NCI-H774 (cell line): ENCODE results near the gene ZNF598.
A peak's percentile ranks its signal among the peaks of the same experiment; 100 is the strongest.

Experiments used
- DNase-seq: peaks from one replicate; lab custom pipeline; 2025; lab: John Stamatoyannopoulos, UW

ZNF598 gene

DNA sequence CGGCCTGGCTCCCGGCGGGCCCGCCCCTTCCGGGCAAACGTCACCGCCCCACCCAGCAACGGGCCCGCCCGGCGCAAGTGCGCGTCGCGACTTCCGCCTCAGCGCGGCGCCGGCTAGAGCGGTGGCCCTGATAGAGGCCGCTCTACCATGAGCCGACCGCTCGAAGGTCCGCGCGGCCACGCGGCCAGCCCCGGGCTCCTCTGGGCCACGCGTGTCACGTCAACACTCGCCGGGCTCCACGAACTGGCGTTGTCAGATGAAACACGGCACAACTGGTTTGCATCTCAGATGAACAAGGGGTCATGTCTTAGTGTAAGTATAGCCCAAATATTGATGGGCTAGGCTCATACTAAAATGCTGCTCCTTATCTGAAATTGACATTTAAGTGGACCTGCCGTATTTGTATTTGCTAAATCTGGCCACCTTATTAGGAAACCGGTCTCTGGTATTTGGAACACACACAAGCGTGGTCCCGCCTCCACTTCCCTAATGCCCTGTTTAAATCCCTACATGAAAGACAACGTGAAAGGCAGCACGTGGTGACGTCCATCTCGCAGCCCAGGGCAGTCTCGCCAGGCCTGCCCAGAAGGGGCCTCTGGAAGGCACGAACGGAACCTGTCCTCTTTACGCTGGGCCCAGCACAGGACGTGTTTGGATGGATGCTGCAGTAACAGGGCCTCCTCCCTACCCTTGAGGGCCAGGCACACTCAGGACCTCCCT lies at the start of gene ZNF598:
ZNF598 (minus strand) TSS at position 31 of the 720 bp plus-strand sequence.
- peak; percentile 68 for DNase-seq

GRCh38 chr16:2058872-2059271 lies 49.3 kb upstream of the ZNF598 start:
- DNase-seq: no peak

DNA sequence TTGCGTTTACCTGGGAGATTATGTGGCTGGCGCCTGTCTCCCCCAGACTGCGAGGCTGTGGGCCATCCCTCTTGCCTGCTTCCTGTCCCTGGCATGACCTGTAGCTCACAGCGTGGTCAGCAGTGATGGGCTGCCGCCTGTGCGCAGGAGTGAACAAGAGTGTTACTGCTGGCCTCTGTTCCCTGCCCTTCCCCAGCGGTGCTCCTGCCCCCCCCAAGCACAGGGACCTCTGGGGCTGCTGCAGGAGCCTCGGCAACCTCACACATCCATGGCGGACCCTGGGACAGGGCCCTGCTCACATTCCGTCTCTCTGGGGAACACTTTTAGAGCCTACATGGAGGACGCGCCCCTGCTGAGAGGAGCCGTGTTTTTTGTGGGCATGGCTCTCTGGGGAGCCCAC lies 48.8 kb upstream of the ZNF598 start:
- no peak for DNase-seq

DNA sequence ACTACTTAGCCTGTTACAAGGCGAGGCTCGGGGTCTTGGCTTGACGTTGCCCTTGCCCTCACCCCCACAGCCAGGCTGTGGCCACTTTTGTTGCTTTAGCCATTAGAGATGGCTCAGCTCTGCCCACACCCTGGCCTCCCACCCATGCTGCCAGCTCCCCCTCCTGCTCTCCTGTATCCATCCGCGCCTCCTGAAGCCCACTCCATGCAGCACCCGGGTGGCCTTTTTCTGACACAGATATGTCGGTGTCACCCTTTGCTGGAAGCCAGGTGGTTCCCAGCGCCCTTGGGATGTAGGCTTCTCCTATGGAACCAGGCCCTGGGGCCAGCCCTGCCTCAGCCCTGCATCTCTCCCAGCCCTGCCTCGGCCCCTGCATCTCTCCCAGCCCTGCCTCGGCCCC lies 47.8 kb upstream of the ZNF598 start:
- no peak for DNase-seq

DNA sequence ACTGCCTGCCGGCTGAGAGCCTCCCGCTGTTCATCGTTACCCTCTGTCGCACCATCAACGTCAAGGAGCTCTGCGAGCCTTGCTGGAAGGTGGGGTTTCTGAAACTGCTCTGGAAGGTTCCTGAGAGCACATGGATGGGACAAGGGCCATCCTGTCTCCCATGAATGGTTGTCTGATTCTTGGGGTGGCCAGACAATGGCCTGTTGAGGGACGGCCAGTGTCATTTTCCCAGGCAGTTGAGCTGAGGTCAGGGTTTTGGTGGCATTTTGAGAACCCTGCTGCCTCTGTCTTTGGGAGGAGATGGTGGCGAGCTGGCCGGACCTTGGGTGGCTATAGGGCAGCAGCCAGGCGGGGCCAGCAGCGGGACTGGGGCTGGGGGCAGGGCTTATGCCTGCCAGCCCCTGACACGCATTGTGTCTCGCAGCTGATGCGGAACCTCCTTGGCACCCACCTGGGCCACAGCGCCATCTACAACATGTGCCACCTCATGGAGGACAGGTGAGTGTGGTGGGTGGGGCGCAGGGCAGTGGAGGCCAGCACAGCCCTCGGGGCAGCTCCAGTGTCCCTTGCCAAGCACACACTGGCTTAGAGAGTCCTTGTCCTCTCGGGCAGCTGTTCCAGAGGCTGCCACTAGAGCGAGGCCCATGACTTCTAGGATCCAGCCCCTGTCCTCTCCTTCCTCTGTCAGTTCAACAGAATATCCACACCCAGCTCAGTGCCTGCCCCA lies 47.2 kb upstream of the ZNF598 start:
- no peak for DNase-seq

DNA sequence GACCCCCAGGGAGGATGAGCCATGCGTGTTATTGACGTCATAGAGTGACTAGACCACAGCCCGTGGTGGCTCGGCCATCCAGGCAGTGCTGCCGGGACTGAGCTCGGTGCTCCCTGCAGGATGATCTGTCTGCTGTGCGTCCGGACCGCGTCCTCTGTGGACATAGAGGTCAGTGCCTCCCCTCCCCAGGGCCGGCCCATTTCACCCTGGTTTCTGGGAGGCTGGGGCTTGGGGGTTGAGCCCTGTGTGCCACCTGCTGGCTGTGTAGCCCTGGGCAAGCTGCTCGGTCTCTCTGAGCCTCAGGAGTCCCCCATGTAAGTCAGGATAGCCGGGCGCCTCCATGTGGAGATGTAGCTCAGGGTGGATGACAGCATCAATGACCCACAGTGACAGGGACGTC lies 46.5 kb upstream of the ZNF598 start:
- DNase-seq: no peak

- peak; percentile 74 for DNase-seq
These were observed 45.1 kb upstream of the ZNF598 start for GRCh38 chr16:2054543-2055245.

- DNase-seq: no peak
These were observed 44.3 kb upstream of the ZNF598 start for GRCh38 chr16:2053897-2054296.

- DNase-seq: no peak
These were observed 43.6 kb upstream of the ZNF598 start for GRCh38 chr16:2053211-2053610.

DNA sequence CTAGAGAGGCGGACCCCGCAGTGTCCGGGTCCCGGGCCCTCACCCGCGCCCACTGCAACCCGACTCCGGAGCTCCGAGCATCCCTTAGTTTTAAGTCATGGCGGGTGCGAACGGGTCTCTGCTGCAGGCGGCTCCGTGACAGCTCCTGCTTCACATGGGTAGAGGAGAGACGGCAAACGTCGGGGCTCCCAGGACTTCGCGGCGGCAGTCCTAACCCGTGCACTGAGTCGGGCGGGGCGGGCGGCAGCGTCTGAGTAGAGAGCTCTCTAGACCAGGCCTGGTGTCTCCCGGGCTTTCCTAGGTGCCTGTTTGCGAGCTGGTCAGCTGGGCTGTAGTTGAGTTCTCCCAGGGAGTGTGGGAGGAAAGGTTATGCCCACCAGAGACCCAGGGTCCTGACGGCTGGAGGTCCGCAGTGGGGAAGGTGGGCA lies 38.5 kb upstream of the ZNF598 start:
- no peak for DNase-seq

DNA sequence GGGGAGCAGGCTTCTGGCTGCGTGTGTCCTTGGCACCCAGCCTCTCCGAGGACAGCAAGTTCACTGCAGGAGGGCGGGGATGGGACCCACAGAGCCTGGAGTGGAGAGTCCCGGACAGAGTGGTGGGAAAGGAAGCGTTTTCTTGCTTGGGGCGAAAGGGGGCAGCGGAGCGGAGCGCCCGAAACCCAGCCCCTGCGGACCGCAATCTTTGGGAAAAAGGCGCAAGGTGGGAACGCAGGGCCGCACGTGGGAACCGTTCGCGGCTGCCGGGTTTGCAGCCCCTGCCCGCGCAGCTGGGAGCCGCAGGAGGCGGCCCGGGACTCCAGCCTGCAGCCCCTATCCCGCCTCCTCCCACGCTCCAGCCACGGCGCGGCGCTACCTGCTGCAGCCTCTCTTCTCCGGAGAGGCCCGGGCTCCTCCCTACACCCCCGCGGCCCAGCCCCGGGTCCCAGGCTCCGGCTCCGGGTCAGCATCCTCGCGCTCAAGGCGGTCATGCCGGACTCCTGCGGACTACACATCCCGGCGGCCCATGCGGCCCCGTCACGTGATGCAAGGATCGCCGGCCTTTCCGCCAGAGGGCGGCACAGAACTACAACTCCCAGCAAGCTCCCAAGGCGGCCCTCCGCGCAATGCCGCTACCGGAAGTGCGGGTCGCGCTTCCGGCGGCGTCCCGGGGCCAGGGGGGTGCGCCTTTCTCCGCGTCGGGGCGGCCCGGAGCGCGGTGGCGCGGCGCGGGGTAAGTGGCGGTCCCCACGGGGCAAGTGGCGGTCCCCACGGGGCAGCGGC lies 37.9 kb upstream of the ZNF598 start, which contains the start of the genes NTHL1 and TSC2:
NTHL1 (minus strand) TSS at position 505 of the 786 bp plus-strand sequence; CDS start at position 494, 11 bp downstream.
TSC2 (plus strand) TSS at position 656 of the 786 bp plus-strand sequence. CDS start 631 bp downstream, outside the sequence.
- DNase-seq: peak; percentile 81

GRCh38 chr16:2046893-2047329 lies 37.3 kb upstream of the ZNF598 start:
- no peak for DNase-seq

GRCh38 chr16:2045965-2046892 lies 36.6 kb upstream of the ZNF598 start:
- DNase-seq: no peak

DNA sequence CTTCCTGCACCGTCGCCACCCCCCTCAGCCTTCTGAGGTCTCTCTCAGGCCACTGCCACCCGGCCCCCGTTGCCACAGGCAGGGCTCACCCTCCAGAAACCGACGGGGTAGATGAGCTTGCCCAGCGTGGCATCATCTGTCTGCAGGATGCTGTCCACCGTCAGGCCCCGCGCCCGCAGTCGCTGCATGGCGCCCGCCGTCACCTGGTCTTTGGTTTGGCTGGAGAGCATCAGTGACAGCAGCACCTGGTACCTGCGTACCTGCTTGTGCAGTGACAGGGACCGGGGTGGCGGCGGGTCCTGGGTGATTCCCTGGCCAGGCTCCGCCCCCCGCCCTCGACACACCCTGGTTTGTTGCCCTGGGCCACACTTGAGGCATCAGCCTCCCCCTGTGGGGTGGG lies 34.9 kb upstream of the ZNF598 start:
- DNase-seq: no peak

DNA sequence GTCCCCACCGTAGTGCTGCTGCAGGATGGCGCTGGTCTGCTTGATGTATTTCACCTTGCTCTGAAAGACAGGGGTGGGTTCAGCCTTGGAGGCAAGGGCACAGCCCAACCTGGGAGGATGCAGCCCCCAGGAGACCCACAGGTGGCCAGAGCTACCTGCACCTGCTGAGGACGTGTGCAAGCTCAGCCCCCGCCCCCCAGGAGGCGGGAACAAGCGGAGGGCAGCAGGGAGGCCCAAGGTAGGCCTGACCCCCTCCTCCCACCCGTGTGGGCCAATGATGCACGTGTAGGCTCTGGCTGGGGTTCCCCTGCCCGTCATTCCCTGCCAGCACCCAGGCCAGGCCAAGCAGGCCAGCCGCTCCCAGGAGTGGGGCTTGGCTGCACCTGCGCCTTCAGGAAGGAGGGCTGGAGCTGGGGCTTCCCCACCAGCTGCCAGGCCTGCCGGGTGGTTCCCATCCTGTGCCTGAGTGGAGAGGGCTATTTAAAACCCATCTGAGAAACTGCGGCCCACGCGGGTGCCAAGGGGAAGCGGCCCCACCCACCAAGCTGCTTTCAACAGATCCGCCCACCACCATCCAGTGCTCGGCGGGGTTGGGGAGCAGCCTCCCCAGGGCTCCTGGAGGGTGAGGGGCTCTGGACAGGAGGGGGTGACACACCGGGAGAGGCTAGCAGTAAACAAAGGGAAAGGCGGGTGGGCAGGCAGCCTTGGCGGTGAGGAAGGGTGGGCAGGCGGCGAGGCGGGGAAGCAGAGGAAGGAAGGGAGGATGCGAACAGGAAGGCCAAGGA lies 34.2 kb upstream of the ZNF598 start:
- DNase-seq: peak; percentile 32

DNA sequence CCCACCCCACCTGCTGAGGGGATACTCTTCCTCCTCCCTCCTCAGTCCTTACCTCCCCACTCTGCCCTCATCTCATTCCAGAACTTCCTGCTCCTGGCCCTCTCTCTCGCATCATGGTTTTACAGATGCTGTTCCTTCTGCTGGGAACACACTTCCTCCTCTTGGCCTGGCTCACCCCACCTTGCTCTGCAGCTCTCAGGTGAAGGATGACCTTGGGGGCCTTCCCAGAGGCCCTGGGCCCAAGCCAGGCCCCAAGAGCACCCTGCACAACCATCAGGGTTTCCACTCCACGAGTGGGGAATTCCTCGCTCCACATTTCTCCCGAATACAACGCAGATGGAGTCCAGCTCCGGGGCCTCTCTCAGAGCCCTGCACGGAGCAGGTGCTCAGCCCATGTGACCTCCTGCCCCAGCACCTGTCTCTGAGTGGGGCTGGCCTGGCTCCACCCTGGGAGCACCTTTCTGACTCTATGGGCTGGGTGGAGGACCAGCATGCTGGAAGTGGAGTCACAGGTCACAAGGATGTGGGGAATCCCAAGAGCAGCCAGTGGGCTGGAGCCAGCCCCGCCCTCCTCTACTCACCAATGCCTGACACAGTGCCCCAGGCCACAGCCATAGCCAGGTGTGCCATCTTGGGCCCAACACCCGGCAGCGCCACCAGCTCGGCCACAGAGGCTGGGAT lies 33.5 kb upstream of the ZNF598 start:
- peak; percentile 68 for DNase-seq

DNA sequence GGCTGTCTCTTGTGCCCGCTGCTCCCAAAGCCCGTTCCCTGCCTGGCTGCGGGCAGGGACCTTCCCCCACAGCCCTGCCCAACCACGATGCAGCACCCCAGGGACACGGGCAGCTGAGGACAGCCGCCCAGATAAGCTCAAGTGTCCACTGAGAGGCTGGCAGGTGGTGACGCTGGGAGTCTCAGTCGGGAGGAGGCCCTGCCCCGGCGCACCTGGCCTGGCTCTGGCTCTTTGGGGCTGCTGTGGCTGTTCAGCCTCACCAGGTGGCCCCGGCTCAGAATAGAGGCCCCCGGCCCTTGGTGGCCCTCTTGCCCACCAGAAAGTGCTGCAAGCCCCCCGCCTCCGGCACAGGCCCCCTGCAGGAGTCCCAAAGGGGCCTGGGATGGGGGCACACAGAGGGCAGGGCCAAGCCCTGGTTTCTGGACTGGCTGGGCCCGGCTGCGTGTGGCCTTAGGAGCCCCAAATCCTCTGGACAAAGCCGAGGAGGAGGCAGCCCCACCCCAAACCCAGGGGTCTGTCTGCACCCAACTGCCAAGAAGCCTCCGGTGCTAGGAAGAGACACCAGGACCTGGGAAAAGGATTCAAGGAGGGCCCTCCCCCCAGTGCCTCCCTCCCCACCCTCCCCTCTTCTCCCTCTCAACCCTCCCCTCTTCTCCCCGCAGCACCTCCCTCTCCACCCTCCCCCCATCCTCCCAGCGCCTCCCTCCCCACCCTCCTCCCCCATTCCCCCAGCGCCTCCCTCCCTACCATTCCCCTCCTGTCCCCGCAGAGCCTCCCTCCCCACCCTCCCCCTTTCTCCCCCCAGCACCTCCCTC lies 32.8 kb upstream of the ZNF598 start:
- peak; percentile 72 for DNase-seq

DNA sequence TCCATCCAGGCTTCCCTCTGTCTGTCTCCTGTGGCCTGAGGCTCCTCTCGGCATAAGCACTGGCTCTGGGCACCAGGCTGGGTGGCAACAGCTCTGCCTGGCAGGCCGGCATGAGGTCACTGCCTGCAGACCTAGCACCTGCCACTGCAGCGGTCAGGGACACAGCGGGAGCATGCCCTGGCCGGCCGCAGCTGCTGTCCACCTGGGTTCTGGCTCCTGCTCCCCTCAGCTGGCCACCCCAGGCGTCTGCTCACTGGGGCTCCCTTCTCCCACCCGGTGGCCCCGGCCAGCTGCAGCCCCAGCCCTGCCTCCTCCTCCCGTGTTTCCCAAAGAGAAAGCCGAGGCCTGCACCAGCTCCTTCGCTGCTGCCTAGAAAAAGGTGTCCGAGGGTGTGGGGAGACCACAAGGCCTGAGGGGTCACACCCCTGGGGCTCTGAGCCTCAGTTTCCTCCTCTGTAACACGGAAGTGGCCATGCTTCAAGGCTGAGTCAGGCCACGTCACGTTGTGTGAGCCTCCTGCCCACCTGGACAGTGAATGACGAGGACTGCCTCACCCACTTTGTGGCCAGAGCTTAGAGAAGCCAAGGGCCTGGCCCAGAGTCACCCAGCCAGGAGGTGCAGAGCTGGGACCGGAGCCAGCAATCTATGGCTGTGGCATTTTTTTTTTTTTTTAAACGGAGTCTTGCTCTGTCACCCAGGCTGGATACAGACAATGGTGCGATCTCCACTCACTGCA lies 31.3 kb upstream of the ZNF598 start:
- peak; percentile 5 for DNase-seq
